ENCODE results near the gene POGLUT3.

Gene POGLUT3

DNA sequence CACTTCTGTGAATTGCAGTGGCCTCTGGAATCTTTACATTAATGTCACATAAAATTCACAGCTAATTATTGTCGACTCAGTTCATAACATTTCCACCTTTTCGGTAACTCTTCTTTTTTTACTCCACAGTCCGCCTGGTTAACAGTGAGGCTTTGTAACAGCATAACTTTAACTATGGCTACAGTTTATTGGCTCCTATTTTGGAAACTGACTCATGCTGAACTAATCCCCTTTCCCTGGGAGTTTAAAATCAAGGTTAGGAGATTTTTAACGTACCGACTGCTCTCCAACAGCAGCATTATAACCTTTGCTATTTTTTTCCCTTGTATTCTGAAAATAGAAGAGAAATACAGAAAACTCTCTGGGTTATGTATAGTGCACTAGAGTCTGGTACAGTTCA lies 3.2 kb upstream of the POGLUT3 start:
- in situ Hi-C loops (cut with HindIII; ENCODE audit: low sequenced_read_pairs), result no loop called here

DNA sequence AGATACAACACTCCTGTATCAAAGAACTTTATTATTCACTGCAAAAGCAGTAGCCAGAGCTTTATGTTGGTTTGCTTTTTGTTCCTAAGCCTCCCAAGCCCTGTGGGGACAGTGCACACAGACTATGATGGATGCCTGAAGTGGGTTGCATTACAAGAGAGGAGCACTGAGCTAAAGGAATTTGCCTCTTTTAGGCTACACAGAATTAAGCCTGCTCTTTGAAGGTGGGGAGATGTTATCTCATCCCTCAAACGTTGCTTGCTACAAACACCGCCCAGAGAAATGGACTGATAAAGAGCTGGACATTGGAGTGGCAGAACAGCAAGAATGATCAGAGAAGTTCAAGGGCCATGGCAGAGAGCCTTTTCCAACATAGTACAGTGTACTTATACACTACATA lies 2.5 kb upstream of the POGLUT3 start:
- in situ Hi-C loops (cut with HindIII; ENCODE audit: low sequenced_read_pairs), result no loop called here

DNA sequence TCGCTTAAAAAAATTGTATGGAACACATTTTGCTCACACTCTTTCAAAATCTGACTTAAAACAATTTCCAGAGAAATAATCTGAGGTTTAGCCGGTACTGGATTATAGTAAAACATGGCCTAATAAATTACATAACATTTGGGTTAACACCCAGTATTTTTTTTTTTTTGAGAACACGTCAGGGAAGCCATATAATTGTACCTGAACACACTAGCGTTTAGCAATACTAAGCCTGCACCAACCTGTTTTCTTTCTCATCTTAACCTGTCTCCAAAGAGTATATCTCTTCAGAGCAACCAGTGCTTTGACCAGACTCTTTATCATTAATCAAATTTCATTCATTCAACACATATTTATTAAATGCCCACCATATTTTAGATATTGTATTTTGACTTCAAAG lies 2.0 kb upstream of the POGLUT3 start:
- in situ Hi-C loops (cut with HindIII; ENCODE audit: low sequenced_read_pairs), result no loop called here

DNA sequence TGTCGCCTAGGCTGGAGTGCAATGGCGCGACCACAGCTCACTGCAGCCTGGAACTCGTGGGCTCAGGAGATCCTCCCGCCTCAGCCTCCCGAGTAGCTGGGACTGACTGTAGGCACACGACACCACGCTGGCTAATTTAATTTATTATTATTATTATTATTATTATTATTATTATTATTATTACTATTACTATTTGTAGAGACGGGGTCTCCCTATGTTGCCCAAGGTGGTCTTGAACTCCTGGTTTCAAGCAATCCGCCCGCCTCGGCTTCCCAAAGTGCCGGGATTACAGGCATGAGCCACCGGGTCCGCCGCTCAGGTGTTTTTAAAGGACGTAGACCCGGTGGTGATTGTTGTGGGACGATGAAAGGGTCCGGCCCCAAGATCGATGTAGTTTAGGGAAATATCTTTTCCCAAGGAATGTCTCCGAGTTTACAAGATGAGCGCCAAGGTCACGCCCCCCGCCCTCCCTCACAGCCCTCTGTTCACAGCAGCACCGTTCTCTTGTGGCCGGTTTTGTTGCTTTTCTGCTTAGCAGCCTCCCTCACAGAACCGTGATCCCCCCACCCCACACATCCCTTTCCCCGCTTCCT lies 728 bp upstream of the POGLUT3 start:
- in situ Hi-C loops (cut with HindIII; ENCODE audit: low sequenced_read_pairs), result no loop called here

DNA sequence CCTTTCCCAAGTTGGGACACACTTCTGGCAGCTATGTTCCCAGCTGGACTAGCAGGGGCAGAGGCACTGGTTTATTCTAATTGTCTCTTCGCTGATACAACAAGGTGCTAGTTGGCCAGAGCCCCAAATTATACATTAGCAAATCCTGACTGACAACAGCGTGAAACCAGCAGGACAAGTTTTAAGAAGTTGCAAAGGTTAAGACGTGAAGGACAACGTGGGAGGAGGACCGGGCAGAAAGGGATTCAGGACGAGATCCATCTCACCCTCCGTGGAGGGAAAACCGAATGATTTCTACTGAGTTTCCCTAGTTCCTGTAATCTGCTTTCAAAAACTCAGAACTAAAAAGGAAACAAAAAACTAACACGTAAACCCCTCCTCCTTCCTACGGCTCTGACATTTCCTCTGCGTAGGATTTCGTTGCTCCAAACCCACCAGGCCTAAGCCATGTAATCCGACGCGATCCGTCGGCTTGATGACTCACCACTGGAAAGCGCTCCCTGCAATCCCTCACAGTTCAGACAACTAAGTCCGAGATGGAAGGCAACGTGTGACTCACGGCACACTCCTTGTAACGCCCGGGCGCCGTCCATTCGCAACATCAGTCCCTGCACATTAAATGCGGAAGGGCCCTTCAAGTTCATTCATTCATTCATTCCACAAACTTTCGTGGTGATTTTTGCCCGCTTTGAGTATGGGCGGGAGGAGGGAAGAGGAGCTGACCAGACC lies 703 bp downstream of the POGLUT3 start:
- in situ Hi-C loops (cut with HindIII; ENCODE audit: low sequenced_read_pairs), result no loop called here

DNA sequence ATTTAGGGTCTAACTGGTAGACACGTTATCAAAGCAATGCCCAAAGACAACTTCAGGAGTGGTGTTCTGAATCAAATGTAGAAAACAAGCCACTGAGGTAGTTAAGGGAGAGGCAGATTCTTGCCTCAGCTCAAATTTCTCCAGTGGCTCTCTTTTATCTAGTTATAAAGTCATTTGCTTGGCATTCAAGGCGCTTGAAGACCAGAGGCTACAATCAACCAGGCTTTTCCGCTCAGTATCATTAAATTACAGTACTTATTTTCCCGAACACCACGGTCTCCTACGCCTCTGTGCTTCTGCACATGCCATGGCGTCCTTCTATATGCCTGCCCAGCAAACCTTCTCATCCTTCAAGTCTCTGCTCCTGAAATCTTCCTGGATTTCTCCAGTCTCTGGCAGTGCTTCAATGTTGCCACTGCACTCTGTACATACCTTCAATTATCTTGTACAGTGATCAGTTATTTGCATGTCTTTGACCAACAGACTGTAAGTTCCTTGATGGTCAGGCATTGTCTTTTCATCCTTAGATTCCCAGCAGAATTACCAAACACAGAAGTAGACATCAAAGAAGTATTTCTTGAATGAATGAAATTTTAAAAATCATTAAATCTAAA lies 1.4 kb downstream of the POGLUT3 start:
- in situ Hi-C loops (cut with HindIII; ENCODE audit: low sequenced_read_pairs), result no loop called here

DNA sequence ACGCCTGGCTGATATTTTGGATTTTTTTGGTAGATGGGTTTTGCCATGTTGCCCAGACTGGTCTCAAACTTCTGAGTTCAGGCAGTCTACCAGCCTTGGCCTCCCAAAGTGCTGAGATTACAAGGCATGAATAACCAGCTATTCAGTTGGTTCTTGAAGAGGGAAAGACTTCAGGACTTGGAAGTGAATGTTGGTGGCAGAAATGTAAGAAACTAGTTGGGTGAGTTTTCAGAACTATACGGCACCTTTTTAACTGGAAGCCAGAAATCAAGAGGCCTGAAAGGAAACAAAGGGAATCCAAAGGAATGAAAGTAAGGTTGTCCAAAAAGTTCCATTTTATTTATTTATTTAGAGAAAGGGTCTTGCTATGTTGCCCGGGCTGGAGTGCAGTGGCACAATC lies 2.9 kb downstream of the POGLUT3 start:
- in situ Hi-C loops (cut with HindIII; ENCODE audit: low sequenced_read_pairs), result no loop called here

DNA sequence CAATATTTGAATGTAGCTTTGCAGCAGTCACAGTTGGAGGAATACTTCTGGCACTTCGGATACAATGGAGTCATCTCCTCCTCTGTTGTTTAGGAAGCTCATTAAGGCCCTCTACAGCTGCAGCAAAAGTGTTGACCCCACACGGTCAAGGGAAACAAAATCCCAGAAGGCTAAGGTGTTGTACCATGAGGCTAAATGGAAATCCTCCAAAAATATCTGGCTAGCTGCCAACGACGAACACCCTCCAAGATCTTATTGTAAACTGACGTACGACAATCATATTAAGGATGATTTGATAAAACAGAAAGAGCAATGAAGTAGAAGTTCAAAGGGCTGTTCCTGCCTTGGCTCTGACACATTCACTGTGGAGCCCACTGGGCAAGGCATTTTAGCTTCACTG lies 4.0 kb downstream of the POGLUT3 start:
- in situ Hi-C loops (cut with HindIII; ENCODE audit: low sequenced_read_pairs), result no loop called here

DNA sequence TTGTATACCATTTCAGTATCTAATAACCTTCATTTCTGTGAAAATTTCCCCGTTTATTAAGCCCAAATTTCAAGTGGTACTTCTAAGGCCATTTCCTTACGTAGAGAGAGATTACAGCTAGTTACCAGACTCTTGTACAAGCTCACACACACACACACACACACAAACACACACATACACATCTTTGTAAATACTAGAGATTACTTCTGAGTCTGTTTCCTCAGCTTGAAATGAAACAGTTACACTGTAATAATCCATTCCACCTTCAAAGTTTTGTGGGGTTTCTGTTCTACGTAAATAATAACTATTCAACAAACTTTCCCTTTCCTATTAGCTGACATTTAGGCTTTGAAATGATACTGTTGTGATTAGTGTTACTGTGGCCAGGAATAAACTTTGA lies 6.2 kb downstream of the POGLUT3 start:
- in situ Hi-C loops (cut with HindIII; ENCODE audit: low sequenced_read_pairs), result no loop called here

DNA sequence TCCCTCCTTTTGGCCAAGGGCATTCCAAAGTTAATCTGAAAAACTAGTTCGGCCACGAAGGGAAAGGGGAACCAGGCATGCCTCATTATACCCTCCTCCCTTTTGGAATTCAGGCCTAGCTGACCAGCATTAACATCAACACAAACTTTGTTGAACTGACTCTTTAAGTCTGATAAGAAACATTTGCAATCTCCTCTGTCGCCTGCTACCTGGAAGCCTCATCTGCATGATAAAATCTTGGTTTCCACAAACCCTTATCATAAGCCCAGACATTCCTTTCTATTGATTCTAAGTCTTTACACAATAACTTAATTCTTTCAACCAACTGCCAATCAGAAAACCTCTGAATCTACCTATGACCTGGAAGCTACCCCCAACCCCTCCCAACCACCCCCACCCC lies 11.4 kb downstream of the POGLUT3 start:
- in situ Hi-C loops (cut with HindIII; ENCODE audit: low sequenced_read_pairs), result no loop called here

DNA sequence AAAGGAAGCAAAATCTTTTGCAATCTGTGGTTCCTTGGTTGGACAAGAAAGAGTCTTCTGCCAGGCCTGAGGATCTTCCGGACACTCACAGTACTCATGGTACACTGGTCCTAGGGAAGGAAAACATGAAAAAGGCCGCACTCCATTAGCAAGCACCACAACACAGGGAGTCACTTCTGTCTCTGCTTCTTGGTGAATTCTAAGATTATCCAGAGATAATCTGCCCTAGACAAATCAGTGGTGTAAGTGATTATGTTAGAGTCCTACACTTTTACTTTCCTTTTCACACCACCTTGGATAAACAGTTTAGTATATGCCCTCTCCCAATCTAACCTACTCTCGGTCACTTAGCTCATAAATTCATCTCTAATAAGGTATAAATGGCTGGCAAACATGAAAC lies 11.9 kb downstream of the POGLUT3 start:
- in situ Hi-C loops (cut with HindIII; ENCODE audit: low sequenced_read_pairs), result no loop called here

DNA sequence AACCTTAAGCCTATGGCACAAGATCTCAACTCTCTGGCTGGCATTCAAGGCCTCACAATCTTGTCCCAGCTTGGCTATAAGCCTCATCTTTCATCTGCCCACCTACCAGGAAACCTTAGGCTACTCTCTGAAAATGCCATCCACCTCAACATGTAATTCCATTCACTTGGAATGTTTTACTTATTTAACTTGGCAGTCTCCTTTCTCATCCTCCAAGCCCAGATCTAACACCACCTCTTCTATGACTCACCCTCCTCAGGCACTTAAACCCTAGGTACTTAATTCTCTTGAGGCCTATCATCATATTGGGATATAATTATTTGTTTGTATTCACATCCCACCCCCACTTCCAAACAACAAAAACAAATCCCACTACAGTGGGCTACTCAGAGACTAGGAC lies 15.0 kb downstream of the POGLUT3 start:
- in situ Hi-C loops (cut with HindIII; ENCODE audit: low sequenced_read_pairs), result no loop called here

DNA sequence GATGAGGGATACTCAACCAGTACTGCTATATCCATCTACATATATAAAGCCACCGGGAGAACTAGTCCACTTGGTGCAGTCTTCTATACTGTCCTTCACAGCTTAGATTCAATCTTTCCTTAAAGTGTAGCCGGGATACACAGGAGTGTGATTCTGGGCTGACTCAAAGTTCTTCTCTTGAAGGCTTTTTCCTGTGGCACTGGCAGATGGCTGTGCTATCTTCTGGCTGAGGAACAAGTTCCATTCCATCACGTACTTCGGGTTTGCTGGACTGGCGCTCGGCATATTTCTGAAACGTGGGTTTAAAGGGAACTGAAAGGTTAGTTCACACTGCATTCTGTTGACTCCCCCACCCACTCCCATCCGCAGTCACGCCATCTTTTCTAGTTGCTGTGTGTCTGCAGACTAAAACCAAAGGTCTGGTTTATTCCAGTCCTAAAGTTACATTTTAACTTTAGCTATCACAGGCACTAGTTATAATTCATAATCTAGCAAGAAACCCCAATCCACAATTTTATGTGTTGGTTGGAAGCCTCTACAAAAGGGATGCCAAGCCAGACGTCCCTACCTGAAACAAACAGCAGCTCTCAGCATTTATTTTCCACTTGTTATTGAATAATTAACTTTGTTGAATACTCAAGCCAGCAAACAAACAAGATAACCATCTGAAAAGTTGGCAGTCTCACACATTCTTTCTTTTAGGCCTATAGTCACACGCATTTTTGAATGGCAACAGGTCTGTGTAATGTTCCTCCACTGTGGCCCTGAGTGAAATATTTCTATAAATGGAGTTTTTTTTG lies 23.3 kb downstream of the POGLUT3 start:
- in situ Hi-C loops (cut with HindIII; ENCODE audit: low sequenced_read_pairs), result no loop called here

DNA sequence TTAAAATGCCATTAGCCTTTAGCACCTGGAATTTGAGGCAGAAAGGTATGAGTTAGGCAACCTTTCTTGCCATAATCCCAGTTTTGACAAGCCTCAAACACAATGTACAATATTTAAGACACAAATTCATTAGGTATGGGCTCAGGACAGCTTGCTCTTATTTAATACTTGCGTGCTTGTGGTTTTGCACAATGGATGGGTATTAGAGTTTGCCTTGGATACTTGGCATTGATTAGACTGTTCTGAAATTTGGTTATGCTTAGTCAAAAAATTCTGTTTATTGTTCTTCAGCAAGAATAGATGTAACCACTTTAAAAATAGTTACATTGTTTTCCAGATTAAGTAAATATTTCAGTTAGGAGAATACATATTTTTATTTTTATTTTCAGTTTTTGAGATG lies 25.5 kb downstream of the POGLUT3 start:
- in situ Hi-C loops (cut with HindIII; ENCODE audit: low sequenced_read_pairs), result no loop called here

DNA sequence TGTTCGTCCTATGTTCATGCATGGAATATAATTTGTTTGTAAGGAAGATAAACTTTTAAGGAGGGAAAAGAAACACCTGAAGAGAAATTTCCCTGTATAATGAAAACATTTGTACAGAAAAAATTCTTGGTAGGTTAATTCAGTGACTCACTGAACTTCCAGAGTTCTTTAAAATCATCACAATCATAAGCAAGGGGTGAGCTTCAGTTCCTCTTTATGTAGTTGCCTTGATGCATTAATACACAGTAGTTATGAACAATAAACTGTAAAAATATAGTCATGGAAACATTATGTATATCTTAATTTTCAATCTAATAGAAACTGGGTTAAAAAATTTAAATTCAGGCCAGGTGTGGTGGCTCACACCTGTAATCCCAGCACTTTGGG lies 29.7 kb downstream of the POGLUT3 start:
- in situ Hi-C loops (cut with HindIII; ENCODE audit: low sequenced_read_pairs), result no loop called here

DNA sequence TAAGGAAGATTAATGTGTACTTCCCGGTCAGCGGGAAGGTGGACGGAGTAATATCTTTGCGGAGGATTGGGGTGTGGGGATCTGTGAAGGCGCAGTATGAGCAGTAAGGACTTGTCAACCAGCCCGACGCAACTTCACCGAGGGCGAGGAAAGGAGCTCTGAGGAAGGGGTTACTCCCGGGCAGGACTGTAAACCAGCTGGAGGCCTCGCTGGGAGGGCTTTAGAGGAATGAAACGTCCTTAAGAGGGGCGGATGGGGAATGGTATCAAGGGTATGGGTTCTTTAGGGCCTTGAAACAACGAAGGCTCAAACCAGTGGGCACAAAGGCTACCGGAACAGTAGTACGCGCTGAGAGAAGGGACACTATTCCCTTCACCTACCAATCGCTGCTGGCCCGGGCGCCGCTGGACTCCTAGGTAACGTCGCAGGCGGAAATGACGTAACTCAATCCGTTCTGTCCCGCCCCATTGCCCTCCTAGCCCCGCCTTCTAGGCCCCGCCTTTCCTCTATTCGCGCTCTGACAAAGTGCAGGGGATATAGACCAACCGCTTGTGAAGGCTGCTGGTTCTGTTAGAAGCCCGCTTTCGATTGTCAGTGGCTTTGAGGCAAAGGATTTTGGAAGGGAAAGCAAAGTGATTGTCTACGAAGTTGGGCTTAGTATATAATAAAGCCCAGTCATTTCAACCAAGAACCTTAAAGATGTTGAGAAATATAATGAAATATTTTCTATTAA lies 30.9 kb downstream of the POGLUT3 start, which contains the start of gene C11orf65:
C11orf65 (minus strand) TSS at position 439 of the 733 bp plus-strand sequence. CDS start 5,970 bp downstream, outside the sequence.
- in situ Hi-C loops (cut with HindIII; ENCODE audit: low sequenced_read_pairs), result no loop called here

DNA sequence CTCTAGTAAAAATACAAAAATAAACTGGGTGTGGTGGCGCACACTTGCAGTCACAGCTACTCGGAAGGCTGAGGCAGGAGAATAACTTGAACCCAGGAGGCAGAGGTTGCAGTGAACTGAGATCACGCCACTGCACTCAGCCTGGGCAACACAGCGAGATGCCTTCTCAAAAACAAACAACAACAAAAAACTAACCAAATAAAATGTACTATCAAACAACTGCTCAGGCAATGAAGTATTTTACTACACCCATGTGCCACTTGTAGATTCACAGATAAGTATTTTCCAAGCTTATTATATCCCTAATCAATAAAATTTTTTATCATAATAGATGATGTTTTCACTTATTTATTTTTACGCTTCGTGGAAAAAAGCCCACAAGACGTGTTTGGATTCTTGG lies 31.8 kb downstream of the POGLUT3 start:
- in situ Hi-C loops (cut with HindIII; ENCODE audit: low sequenced_read_pairs), result no loop called here

DNA sequence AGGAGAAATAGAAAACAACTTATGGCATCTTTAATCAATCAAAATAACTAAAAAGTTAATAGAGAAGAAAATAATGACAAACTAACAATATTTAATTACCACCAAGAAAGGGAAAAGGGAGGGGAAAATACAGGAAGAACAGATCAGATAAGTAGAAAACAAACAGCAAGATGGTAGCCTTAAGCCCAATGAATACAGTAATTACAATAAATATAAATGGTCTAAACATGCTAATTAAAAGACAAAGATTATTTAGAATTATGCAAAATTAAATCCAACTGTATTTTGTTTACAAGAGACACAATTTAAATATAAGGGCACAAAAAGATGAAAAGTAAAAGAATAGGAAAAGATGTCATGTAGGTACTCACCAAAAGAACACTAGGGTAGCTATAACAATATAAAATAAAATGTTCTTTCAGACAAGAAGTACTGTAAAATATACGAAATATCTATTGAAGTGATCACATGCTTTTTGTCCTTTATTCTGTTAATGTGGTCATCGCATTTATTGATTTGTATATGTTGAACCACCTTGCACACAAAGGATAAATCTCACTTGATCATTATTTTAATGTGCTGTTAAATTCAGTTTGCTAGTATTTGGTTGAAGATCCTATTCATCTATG lies 44.9 kb downstream of the POGLUT3 start:
- in situ Hi-C loops (cut with HindIII; ENCODE audit: low sequenced_read_pairs), result no loop called here
